T-helper 22 cell (primary cell): ENCODE results near the gene PARD3.

Experiments
- DNase-seq: peaks from one replicate; pipeline ENCODE4 v3.0.0-alpha.2; 2020; ENCODE audit warnings: low read depth

The PARD3 gene

GRCh38 chr10:34063592-34063991, 751.5 kb downstream of the PARD3 start:
- DNase-seq: no peak

- DNase-seq: no peak
These were observed 753.3 kb downstream of the PARD3 start for GRCh38 chr10:34061841-34062240.
